Prostate gland (tissue), 2 donors: ENCODE results near the gene SIVA1.

Experiments used
- POLR2A ChIP-seq: fragments of 450-650 bp; IDR thresholded peaks from one replicate; pipeline ENCODE4 v1.6.1; 2016; ENCODE audit warnings: antibody characterized with exemption, mild to moderate bottlenecking
- TF ChIP-seq, protein P1 (sequence below), 4 experiments: fragments of 200-600 bp in 2 of 4; fragments of 450-650 bp in 2 of 4; sonication (generic) in 2 of 4; IDR thresholded peaks; 1 replicate in 3 of 4; 2 replicates in 1 of 4; pipeline ENCODE4 v1.5.1; 2016 to 2019; ENCODE audit warnings: antibody characterized with exemption in 4 of 4, mild to moderate bottlenecking in 2 of 4, moderate library complexity in 2 of 4

DNA sequence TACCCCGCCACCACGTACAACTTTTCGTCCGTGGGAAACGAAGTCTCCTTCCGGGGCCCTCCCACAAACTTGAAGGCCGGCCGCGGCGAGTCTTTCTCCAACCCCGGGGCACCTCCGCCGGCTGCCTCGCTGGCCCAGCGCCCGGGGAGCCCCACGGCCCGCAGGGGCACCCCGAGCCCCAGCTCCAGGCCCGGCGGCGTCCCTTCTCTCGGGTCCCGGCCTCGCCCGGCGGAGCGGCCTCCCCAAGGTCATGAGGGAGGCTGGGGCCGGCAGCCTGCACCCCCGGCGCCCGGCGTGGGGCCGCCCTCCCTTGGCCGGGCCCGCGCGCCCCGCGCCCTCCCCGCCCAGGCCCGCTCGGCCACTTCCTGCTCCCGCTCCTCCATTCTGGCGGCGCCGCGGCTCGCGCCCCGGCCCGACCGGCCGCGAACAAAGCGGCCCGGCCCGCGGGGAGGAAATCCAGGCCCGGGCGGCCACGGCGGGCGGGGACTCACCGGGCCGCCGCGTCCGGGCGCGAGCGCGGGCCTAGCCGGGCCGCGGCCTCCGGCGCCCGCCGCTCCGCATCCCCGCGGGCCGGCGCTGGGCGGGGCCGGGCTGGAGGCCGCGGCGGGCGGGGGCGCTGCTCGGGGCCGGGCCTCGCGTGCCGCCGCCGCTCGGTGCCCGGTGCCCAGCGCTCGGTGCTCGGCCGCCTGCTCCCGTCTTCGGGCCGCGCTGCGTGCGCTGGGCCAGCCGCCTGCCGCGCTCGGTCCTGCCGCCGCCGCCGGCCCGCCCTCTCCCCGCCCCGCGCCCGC, 42.2 kb downstream of the SIVA1 start, which contains the start of gene AKT1:
- TF ChIP-seq POLR2A, result no peak
- TF ChIP-seq, protein P1, sequence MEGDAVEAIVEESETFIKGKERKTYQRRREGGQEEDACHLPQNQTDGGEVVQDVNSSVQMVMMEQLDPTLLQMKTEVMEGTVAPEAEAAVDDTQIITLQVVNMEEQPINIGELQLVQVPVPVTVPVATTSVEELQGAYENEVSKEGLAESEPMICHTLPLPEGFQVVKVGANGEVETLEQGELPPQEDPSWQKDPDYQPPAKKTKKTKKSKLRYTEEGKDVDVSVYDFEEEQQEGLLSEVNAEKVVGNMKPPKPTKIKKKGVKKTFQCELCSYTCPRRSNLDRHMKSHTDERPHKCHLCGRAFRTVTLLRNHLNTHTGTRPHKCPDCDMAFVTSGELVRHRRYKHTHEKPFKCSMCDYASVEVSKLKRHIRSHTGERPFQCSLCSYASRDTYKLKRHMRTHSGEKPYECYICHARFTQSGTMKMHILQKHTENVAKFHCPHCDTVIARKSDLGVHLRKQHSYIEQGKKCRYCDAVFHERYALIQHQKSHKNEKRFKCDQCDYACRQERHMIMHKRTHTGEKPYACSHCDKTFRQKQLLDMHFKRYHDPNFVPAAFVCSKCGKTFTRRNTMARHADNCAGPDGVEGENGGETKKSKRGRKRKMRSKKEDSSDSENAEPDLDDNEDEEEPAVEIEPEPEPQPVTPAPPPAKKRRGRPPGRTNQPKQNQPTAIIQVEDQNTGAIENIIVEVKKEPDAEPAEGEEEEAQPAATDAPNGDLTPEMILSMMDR (IDR thresholded peaks at IDR 0.05), result no peak
